NCI-H2171 (cell line): Measurements from ENCODE around the gene RNF103.

ENCODE experiments used
- DNase-seq: peaks from one replicate; lab custom pipeline; 2025; lab: John Stamatoyannopoulos, UW

RNF103 gene

DNA sequence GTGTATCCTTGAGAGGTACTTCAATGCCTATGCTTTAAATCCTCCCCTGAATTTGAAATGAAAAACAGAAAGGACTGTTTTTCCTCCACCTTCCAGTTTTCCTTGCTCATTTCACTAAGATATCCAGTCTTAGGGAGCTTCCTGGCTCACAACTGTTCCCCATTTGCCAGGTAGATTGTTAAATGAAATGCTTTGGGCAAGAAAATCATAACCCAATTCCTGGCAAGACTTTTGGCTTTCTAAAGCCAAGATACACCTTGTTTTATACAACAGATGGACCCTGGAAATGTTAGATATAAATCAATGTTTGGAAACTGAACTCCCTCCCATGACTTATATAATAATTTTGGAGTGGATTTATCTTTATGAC is 56.9 kb downstream of the RNF103 start:
- DNase-seq: no peak

DNA sequence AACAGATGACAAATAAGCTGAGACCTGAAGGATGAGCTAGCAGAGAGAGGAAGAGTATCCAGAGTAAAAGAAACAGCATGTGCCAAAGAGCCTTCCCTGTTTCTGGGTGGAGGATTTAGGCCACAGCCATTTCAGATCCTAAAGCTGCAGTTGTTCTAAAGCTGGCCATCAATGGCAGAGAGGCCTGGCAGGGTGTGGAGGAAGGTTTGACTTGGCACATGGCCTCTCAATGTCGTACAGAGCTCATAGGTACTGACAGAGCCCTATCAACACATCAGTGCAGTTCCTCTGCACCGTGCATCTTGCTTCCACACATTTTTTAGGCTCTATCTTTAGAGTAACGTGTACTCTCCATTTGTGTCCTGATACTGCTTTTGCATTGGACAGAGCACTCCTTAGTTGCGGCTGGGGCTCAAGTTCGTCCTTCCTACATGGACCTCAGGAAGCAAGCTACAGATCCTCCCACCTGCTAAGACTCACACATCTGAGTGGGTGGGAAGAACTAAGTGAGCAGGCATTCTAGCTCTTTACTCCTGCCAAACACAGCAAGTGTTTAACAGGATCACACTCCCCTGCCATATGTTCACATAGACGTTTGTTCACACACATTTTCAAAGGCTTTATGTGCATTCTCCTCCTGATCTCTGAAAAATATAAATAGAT is 57.4 kb downstream of the RNF103 start:
- peak; percentile 13 for DNase-seq

DNA sequence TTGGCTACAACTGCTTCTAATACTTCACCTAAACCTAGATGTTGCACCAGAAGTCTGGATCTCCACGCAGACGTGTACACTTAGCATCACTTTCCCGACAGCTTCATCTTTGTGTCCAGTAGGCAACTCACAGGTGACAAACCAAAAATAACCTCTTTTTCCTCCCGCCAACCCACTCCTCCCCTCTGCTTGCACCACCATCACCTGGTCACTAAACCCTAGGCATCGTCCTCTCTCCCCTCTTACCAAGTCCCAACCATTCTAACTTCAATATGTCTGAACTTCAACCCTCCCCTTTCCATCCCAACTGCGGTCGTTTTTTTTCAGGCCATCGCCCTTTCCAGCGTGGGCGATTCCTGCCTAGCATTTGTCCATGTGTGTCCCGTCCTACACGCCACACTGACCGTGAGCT is 60.0 kb downstream of the RNF103 start:
- DNase-seq: no peak

DNA sequence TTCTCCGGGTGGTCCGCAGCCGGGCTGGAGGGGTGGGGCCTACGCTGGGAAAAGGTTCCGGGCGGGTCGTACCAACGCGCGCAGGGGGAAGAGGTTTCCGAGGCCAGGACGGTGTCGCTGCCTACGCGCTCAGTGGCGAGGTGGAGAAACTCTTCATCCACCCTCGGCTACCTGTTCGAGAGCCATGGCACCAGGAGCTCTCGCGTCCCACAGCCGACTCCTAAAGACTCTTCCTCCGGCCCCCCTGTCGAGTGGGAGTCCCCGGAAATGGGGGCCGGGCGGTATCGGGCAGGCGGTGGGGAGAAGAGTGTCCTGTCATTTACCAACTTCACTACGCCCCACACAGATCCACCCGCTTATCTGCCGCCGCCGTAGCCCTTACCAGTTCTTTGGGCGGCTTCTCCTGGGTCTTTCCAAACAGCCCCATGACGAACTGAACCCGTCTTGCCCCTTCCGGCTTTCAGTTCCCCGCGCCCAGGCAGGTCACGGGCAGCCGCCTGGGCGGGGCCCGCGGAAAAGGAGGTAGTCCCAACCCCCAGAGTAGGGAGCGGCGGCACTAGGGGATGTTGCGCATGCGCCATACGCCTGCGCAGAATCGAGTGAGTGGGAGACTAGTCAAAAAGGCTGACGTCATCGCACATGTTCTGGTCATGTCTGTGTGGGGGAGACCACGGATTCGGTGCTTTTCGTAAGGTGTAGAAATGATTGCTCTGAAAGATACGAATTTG is 60.6 kb downstream of the RNF103 start, which contains the start of gene CHMP3:
TSS of gene CHMP3 (minus strand) at position 522 of the 728 bp plus-strand sequence. CDS start at position 427, 95 bp downstream.
- peak; percentile 95 for DNase-seq

- DNase-seq: no peak
These were observed 61.2 kb downstream of the RNF103 start for GRCh38 chr2:86562485-86562921.

DNA sequence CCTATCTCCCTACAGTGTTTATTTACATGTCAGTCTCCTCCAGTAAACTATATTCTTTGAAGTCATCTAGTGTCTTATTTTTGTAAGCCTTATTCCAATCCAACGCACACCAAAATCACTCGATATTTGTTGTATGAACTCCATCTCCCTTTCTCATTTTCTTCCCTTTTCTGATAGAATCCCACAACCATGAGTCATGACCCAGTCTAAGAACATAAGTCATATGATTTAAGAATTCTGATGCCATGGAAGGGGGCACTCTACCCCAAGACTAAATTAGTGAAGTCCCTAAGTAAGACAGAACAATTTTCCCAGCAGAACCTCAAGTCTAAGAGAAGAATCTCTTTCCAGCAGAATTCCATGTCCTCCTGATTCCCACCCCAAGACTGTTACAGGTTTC is 65.8 kb downstream of the RNF103 start:
- no peak for DNase-seq

DNA sequence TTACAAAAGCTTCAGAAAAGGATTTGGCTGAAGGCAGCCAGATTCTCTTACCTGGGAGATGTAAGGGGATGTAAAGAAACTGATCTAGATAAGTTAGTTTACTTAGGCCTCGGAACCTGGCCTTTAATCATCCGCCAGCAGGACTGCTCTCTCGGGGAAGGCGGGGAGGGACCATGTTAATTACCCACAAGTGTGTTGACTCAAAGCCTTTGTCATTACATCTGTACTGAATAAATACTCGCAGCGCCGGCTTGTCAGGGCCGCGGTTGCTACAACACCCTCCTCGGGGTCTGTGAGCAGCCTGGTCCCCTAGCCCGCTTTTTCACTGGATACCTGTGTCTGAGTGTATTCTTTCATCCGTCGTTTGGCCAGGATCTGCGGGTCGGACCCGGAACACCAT is 67.2 kb downstream of the RNF103 start:
- DNase-seq: no peak
